Nephron progenitor cell (in vitro differentiated cells): ENCODE measurements around the gene COL4A6.

ENCODE experiments used
- DNase-seq: peaks from one replicate; pipeline ENCODE4 v3.0.0; 2021
- H3K27ac Mint-ChIP-seq: 2 replicates; pipeline ENCODE4 v1.8.0; 2021; ENCODE audit warnings: mild to moderate bottlenecking, moderate library complexity, mixed read lengths
- H3K27me3 Mint-ChIP-seq: 2 replicates; pipeline ENCODE4 v1.8.0; 2021; ENCODE audit warnings: mild to moderate bottlenecking, low read depth, mixed read lengths; ENCODE audit not compliant: poor library complexity
- H3K36me3 Mint-ChIP-seq: 2 replicates; pipeline ENCODE4 v1.8.0; 2021; ENCODE audit warnings: low read depth, mixed read lengths
- H3K4me1 Mint-ChIP-seq: 2 replicates; pipeline ENCODE4 v1.8.0; 2021; ENCODE audit warnings: mixed read lengths
- H3K4me3 Mint-ChIP-seq: 2 replicates; pipeline ENCODE4 v1.8.0; 2021; ENCODE audit warnings: mild to moderate bottlenecking, moderate library complexity, mixed read lengths
- H3K9me3 Mint-ChIP-seq: 2 replicates; pipeline ENCODE4 v1.8.0; 2021; ENCODE audit warnings: mild to moderate bottlenecking, moderate library complexity, mixed read lengths
- CTCF ChIP-seq: fragments of 200-600 bp; sonication (generic); IDR thresholded peaks from 2 replicates; pipeline ENCODE4 v1.5.0; 2021; ENCODE audit warnings: antibody characterized with exemption

Gene COL4A6

GRCh38 chrX:108127152-108127551, 311.1 kb downstream of the COL4A6 start:
- Mint-ChIP-seq H3K27ac (no peak overlapping the region), H3K27me3 (peaks cover 7% of the 10 kb centered on the region), H3K9me3 (no peaks in the 10 kb centered on the region), H3K4me1 (peaks cover 26% of the 10 kb centered on the region), H3K36me3 (peaks cover 32% of the 10 kb centered on the region), H3K4me3 (no peak overlapping the region)
- no peak for DNase-seq
- TF ChIP-seq CTCF = no peak

- DNase-seq = no peak
- Mint-ChIP-seq H3K27me3 (peaks cover 7% of the 10 kb centered on the region), H3K4me3 (no peak overlapping the region), H3K27ac (peak overlapping the region; percentile 62), H3K4me1 (peaks cover 31% of the 10 kb centered on the region), H3K36me3 (peaks cover 27% of the 10 kb centered on the region), H3K9me3 (no peaks in the 10 kb centered on the region)
- TF ChIP-seq CTCF = no peak
Observed at GRCh38 chrX:108126661-108127060, 311.6 kb downstream of the COL4A6 start.

GRCh38 chrX:108123591-108124366, 314.4 kb downstream of the COL4A6 start:
- H3K27ac Mint-ChIP-seq = no peak overlapping the region
- peaks cover 44% of the 10 kb centered on the region for H3K4me1 Mint-ChIP-seq
- DNase-seq = no peak
- TF ChIP-seq CTCF = no peak
- peaks cover 11% of the 10 kb centered on the region for H3K36me3 Mint-ChIP-seq
- H3K9me3 Mint-ChIP-seq = no peaks in the 10 kb centered on the region
- no peak overlapping the region for H3K4me3 Mint-ChIP-seq
- no peaks in the 10 kb centered on the region for H3K27me3 Mint-ChIP-seq

- DNase-seq = no peak
- no peak overlapping the region for H3K4me3 Mint-ChIP-seq
- peaks cover 6% of the 10 kb centered on the region for H3K36me3 Mint-ChIP-seq
- no peaks in the 10 kb centered on the region for H3K9me3 Mint-ChIP-seq
- peaks cover 44% of the 10 kb centered on the region for H3K4me1 Mint-ChIP-seq
- H3K27ac Mint-ChIP-seq = peak overlapping the region; percentile 40
- no peaks in the 10 kb centered on the region for H3K27me3 Mint-ChIP-seq
- no peak for TF ChIP-seq CTCF
Observed at GRCh38 chrX:108122748-108123147, 315.5 kb downstream of the COL4A6 start.

GRCh38 chrX:108121291-108121690, 316.9 kb downstream of the COL4A6 start:
- H3K4me3 Mint-ChIP-seq = no peak overlapping the region
- no peaks in the 10 kb centered on the region for H3K36me3 Mint-ChIP-seq
- peaks cover 35% of the 10 kb centered on the region for H3K4me1 Mint-ChIP-seq
- H3K27me3 Mint-ChIP-seq = no peaks in the 10 kb centered on the region
- DNase-seq = no peak
- TF ChIP-seq CTCF = no peak
- H3K9me3 Mint-ChIP-seq = no peaks in the 10 kb centered on the region
- H3K27ac Mint-ChIP-seq = peak overlapping the region; percentile 69

- TF ChIP-seq CTCF = no peak
- Mint-ChIP-seq H3K27me3 (no peaks in the 10 kb centered on the region), H3K9me3 (no peaks in the 10 kb centered on the region), H3K4me3 (no peak overlapping the region), H3K27ac (no peak overlapping the region), H3K4me1 (peaks cover 30% of the 10 kb centered on the region), H3K36me3 (no peaks in the 10 kb centered on the region)
- no peak for DNase-seq
Observed at GRCh38 chrX:108117988-108118387, 320.2 kb downstream of the COL4A6 start.
